NCI-H2171 treated with DMSO at 0.1 percent for 48 hours (cell line): Measurements from ENCODE around the gene ITGB4.
"Not testable (repeated sequence)": the region's sequence is repeated elsewhere in the genome, so short reads cannot be mapped to it uniquely, and the experiment has no call there.

Experiments
- DNase-seq: peaks from one replicate; lab custom pipeline; 2025; lab: John Stamatoyannopoulos, UW

ITGB4 gene

GRCh38 chr17:75753514-75754377, 32.5 kb downstream of the ITGB4 start:
- no peak for DNase-seq

GRCh38 chr17:75754378-75755204, 33.3 kb downstream of the ITGB4 start:
- no peak for DNase-seq

- DNase-seq, result no peak
Observed at GRCh38 chr17:75755205-75755901, 34.1 kb downstream of the ITGB4 start.

GRCh38 chr17:75755990-75756389, 34.7 kb downstream of the ITGB4 start:
- DNase-seq, result no peak

- no peak for DNase-seq
Observed at GRCh38 chr17:75756451-75757085, 35.3 kb downstream of the ITGB4 start.

- no peak for DNase-seq
Observed at GRCh38 chr17:75757086-75757681, 35.9 kb downstream of the ITGB4 start.

GRCh38 chr17:75758131-75758905, 37.1 kb downstream of the ITGB4 start:
- no peak for DNase-seq

GRCh38 chr17:75759457-75759856, 38.2 kb downstream of the ITGB4 start:
- no peak for DNase-seq

- DNase-seq, result not testable (repeated sequence)
Observed at GRCh38 chr17:75759978-75760640, 38.9 kb downstream of the ITGB4 start.

- no peak for DNase-seq
Observed at GRCh38 chr17:75762513-75763268, 41.4 kb downstream of the ITGB4 start.

GRCh38 chr17:75763269-75763607, 42.0 kb downstream of the ITGB4 start:
- DNase-seq, result no peak

- no peak for DNase-seq
Observed at GRCh38 chr17:75763613-75764416, 42.6 kb downstream of the ITGB4 start.

GRCh38 chr17:75764417-75764710, 43.1 kb downstream of the ITGB4 start:
- DNase-seq, result no peak

- peak; percentile 51 for DNase-seq
Observed at GRCh38 chr17:75764711-75765421, 43.6 kb downstream of the ITGB4 start, which contains the start of gene GALK1. Gene GALK1, minus strand, starts transcription at chr17:75765192. Its CDS starts 56 bp downstream, at chr17:75765136.

GRCh38 chr17:75765981-75766380, 44.7 kb downstream of the ITGB4 start:
- DNase-seq, result no peak

GRCh38 chr17:75767881-75768280, 46.6 kb downstream of the ITGB4 start:
- no peak for DNase-seq

GRCh38 chr17:75769536-75769935, 48.3 kb downstream of the ITGB4 start:
- DNase-seq, result no peak
